CD1c-positive myeloid dendritic cell (primary cell): Measurements from ENCODE around the gene KDM4C.

Source experiments
- DNase-seq: peaks from one replicate; pipeline ENCODE4 v3.0.0-alpha.2; 2016; ENCODE audit errors: extremely low spot score

The KDM4C gene

GRCh38 chr9:6904371-6904770 lies 146.6 kb downstream of the KDM4C start:
- no peak for DNase-seq

- no peak for DNase-seq
Measured at GRCh38 chr9:6905850-6906375, 148.1 kb downstream of the KDM4C start.

GRCh38 chr9:6907772-6908381 lies 150.1 kb downstream of the KDM4C start:
- no peak for DNase-seq

GRCh38 chr9:6909181-6909580 lies 151.4 kb downstream of the KDM4C start:
- no peak for DNase-seq

GRCh38 chr9:6910032-6910431 lies 152.3 kb downstream of the KDM4C start:
- no peak for DNase-seq

GRCh38 chr9:6910497-6910896 lies 152.7 kb downstream of the KDM4C start:
- no peak for DNase-seq

- DNase-seq = no peak
Measured at GRCh38 chr9:6911901-6912638, 154.3 kb downstream of the KDM4C start.

- DNase-seq = no peak
Measured at GRCh38 chr9:6915635-6916034, 157.9 kb downstream of the KDM4C start.

- no peak for DNase-seq
Measured at GRCh38 chr9:6917162-6917561, 159.4 kb downstream of the KDM4C start.

GRCh38 chr9:6920041-6920440 lies 162.3 kb downstream of the KDM4C start:
- DNase-seq = no peak

- no peak for DNase-seq
Measured at GRCh38 chr9:6921315-6921714, 163.5 kb downstream of the KDM4C start.

- no peak for DNase-seq
Measured at GRCh38 chr9:6922124-6922676, 164.4 kb downstream of the KDM4C start.

GRCh38 chr9:6922680-6923079 lies 164.9 kb downstream of the KDM4C start:
- DNase-seq = no peak

GRCh38 chr9:6923086-6923485 lies 165.3 kb downstream of the KDM4C start:
- no peak for DNase-seq

- no peak for DNase-seq
Measured at GRCh38 chr9:6924149-6924548, 166.4 kb downstream of the KDM4C start.

GRCh38 chr9:6924988-6925563 lies 167.3 kb downstream of the KDM4C start:
- no peak for DNase-seq

- no peak for DNase-seq
Measured at GRCh38 chr9:6925836-6926235, 168.1 kb downstream of the KDM4C start.

GRCh38 chr9:6926436-6926835 lies 168.7 kb downstream of the KDM4C start:
- DNase-seq = no peak

GRCh38 chr9:6927838-6928237 lies 170.1 kb downstream of the KDM4C start:
- DNase-seq = no peak

GRCh38 chr9:6928863-6929262 lies 171.1 kb downstream of the KDM4C start:
- DNase-seq = no peak

- no peak for DNase-seq
Measured at GRCh38 chr9:6929441-6930215, 171.9 kb downstream of the KDM4C start.

GRCh38 chr9:6930827-6931226 lies 173.1 kb downstream of the KDM4C start:
- DNase-seq = no peak
